Liver (tissue), 9 donors: ENCODE data around the gene ZNF473. TPM values are rescaled to one million over a fixed set of nuclear protein-coding genes. Genes with fewer than 3 reads are reported as not detected.
"Not testable (repeated sequence)": the region's sequence is repeated elsewhere in the genome, so short reads cannot be mapped to it uniquely, and the experiment has no call there.

Experiments
- DNase-seq: peaks from one replicate; pipeline ENCODE4 v3.0.0-alpha.2; 2017; ENCODE audit warnings: low spot score
- H3K27ac ChIP-seq, 2 donors: one replicate each; pipeline ENCODE4 v1.7.0; 2013; ENCODE audit warnings: inconsistent platforms in 2 of 2, low read length in 2 of 2, control low read depth in 1 of 2, low read depth in 1 of 2, mild to moderate bottlenecking in 1 of 2
- H3K27me3 ChIP-seq, 4 donors: one replicate each; pipeline versions ENCODE4 v1.6.1 to v1.7.0; 2013; ENCODE audit warnings: low read length in 3 of 4, inconsistent platforms in 1 of 4, mild to moderate bottlenecking in 1 of 4, moderate library complexity in 1 of 4; ENCODE audit not compliant: control insufficient read depth in 4 of 4, insufficient read depth in 4 of 4
- H3K36me3 ChIP-seq, 4 donors: one replicate each; pipeline versions ENCODE4 v1.6.1 to v1.7.0; 2013; ENCODE audit warnings: low read length in 3 of 4, mild to moderate bottlenecking in 3 of 4, low read depth in 1 of 4, moderate library complexity in 1 of 4; ENCODE audit not compliant: control insufficient read depth in 4 of 4, insufficient read depth in 3 of 4
- H3K4me1 ChIP-seq, 4 donors: one replicate each; pipeline versions ENCODE4 v1.6.1 to v1.7.0; 2013; ENCODE audit warnings: low read length in 3 of 4, mild to moderate bottlenecking in 3 of 4, moderate library complexity in 1 of 4; ENCODE audit not compliant: control insufficient read depth in 4 of 4, insufficient read depth in 4 of 4
- H3K4me3 ChIP-seq, 3 donors: one replicate each; pipeline versions ENCODE4 v1.6.1 to v1.7.0; 2013; ENCODE audit warnings: low read length in 3 of 3, control low read depth in 1 of 3, low read depth in 1 of 3, mild to moderate bottlenecking in 1 of 3
- H3K9ac ChIP-seq, 2 donors: one replicate each; pipeline ENCODE4 v1.7.0; 2013; ENCODE audit warnings: low read length in 2 of 2, mild to moderate bottlenecking in 2 of 2, moderate library complexity in 2 of 2, control low read depth in 1 of 2, low read depth in 1 of 2
- H3K9me3 ChIP-seq, 4 donors: one replicate each; pipeline versions ENCODE4 v1.6.1 to v1.7.0; 2013; ENCODE audit warnings: low read length in 3 of 4; ENCODE audit not compliant: control insufficient read depth in 4 of 4
- WGBS: extraction: QIAGEN DNeasy Blood & Tissue Kit; methylation state at CpG from one replicate; pipeline ENCODE4 v1.1.7; 2013; 5-methylcytosine and 5-hydroxymethylcytosine counted together
- polyA plus RNA-seq, 2 donors: library from polyadenylated mRNA; stranded (reverse) in 1 of 2; unstranded in 1 of 2; fragments of 200-250 nt in 1 of 2; fragments of >200 nt in 1 of 2; fragmentation: Nextera tagmentation in 1 of 2; extraction: Ambion mirVana in 1 of 2; gene quantifications; one replicate each; pipeline versions ENCODE4 v1.2.1 to v1.2.3, GENCODE V29; 2013 to 2015
- total RNA-seq, 2 donors: library from RNA; depleted of rRNA; stranded (reverse); fragments of >200 nt; gene quantifications; one replicate each; pipeline ENCODE4 v1.2.3, GENCODE V29; 2014
- donor health status: healthy.
- donor health status: healthy.
- donor health status: healthy.
- donor health status: healthy.
- donor health status: healthy.

The ZNF473 gene
- total and polyA plus RNA-seq, 4 donors = 0.92 to 4.0 (median 2.8) TPM

DNA sequence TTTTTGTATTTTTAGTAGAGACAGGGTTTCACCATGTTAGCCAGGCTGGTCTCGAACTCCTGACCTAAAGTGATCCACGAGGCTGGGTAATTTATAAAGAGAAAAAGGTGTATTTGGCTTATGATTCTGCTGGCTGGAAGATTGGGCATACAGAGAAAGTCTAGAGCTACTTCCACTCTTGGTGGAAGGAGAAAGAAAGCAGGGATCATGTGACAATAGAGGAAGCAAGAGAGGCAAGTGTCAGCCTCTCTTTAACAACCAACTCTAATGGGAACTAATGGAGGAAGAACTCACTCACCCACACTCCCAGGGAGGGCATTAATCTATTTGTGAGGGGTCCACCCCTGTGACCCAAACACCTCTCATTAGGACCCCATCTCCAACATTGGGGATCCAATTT, 58.6 kb downstream of the ZNF473 start:
- not testable (repeated sequence) for DNase-seq, H3K9me3 ChIP-seq, H3K36me3 ChIP-seq, H3K4me3 ChIP-seq, H3K27ac ChIP-seq, H3K9ac ChIP-seq, H3K27me3 ChIP-seq, H3K4me1 ChIP-seq
- WGBS = 77% methylated on average over 2 of the region's 2 CpGs

DNA sequence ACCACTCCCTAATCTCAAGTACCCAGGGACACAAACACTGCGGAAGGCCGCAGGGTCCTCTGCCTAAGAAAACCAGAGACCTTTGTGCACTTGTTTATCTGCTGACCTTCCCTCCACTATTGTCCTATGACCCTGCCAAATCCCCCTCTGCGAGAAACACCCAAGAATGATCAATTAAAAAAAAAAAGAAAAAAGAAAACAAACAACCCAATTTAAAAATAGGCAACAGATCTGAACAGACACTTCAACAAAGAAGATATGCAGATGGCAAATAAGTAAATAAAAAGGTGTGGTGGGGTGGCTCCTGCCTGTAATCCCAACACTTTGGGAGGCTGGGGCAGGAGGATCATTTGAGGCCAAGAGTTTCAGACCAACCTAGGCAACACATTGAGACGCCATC, 61.3 kb downstream of the ZNF473 start:
- not testable (repeated sequence) for H3K4me1 ChIP-seq, H3K36me3 ChIP-seq, H3K4me3 ChIP-seq, H3K27me3 ChIP-seq, DNase-seq, H3K27ac ChIP-seq, H3K9ac ChIP-seq, H3K9me3 ChIP-seq
- WGBS = 85% methylated on average over 4 of the region's 4 CpGs

DNA sequence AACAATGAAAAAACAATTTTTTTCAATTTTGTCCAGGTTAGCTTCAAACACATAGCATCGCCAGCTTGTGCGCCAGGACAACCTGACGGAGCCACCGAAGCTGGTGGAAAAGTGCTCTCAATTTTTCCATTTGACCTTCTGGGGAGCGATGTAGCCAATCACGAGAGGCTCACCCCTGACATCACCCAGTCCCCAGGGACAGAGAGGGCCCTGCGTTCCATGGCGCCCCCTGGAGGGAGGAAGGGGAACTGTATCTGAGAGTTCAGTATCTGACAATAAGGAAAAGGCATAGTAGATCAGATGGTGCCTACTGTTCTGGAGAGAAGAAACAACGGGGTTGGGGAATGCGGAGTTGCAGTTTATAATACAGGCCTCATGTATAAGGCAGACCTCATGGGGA, 64.9 kb downstream of the ZNF473 start:
- not testable (repeated sequence) for H3K9me3 ChIP-seq, H3K36me3 ChIP-seq, H3K9ac ChIP-seq, H3K4me1 ChIP-seq, H3K27ac ChIP-seq, DNase-seq, H3K27me3 ChIP-seq, H3K4me3 ChIP-seq
- 48% methylated on average over 10 of the region's 10 CpGs for WGBS

DNA sequence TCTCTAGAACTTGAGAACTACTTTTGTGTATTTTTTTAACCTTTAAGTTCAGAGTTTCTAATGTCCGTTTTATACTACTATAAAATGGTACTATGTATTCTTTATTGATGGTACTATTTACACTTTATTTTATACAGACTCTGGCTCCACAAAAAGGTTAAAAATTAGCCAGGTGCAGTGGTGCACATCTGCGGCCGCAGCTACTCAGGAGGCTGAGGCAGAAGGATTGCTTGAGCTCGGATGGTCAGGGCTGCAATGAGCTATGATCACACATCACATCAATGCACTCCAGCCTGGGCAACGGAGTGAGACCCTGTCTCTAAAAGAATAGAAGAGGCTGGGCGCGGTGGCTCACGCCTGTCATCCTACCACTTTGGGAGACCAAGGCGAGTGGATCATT, 66.0 kb downstream of the ZNF473 start:
- H3K4me3 ChIP-seq, H3K4me1 ChIP-seq, H3K36me3 ChIP-seq, H3K27me3 ChIP-seq, H3K27ac ChIP-seq, H3K9ac ChIP-seq, H3K9me3 ChIP-seq, DNase-seq: not testable (repeated sequence)
- 73% methylated on average over 3 of the region's 9 CpGs for WGBS

DNA sequence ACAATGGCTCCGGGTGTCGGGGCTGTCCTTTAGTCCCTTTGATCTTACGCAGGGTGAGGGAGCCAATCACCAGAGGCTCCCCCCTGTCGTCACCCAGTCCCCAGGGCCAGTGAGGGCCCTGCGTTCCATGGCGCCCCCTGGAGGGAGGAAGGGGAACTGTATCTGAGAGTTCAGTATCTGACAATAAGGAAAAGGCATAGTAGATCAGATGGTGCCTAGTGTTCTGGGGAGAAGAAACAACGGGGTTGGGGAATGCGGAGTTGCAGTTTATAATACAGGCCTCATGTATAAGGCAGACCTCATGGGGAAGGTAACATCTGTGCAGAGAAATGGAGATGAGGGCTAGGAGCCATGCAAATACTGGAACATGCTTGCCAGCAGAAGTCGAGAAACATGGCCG, 66.8 kb downstream of the ZNF473 start:
- H3K27ac ChIP-seq, H3K9ac ChIP-seq, H3K36me3 ChIP-seq, H3K9me3 ChIP-seq, H3K4me1 ChIP-seq, H3K27me3 ChIP-seq, H3K4me3 ChIP-seq, DNase-seq: not testable (repeated sequence)
- no CpG with 5 or more reads among the region's 10 CpGs for WGBS

DNA sequence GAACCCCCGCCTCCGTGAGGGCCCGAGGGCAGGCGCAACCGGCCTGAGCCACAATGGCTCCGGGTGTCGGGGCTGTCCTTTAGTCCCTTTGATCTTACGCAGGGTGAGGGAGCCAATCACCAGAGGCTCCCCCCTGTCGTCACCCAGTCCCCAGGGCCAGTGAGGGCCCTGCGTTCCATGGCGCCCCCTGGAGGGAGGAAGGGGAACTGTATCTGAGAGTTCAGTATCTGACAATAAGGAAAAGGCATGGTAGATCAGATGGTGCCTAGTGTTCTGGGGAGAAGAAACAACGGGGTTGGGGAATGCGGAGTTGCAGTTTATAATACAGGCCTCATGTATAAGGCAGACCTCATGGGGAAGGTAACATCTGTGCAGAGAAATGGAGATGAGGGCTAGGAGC, 72.1 kb downstream of the ZNF473 start:
- not testable (repeated sequence) for H3K9me3 ChIP-seq, DNase-seq, H3K4me1 ChIP-seq, H3K4me3 ChIP-seq, H3K27ac ChIP-seq, H3K36me3 ChIP-seq, H3K27me3 ChIP-seq, H3K9ac ChIP-seq
- no CpG with 5 or more reads among the region's 13 CpGs for WGBS

DNA sequence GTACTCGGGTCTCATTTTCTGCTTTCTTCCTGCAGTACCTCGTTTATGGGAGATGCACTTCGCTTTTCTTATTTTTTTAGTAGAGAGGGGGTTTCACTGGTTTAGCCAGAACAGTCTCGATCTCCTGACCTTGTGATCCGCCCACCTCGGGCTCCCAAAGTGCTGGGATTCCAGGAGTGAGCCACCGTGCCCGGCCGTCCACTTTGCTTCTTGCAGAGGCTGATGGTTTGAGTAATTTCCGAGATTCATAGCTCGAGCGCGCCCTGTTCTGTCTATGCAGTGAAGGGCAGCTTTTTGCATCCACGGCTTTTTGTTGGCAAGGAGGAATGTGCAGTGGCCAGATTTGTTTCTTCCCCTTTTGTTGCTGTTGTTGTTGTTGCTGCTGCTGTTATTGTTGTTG, 73.1 kb downstream of the ZNF473 start:
- not testable (repeated sequence) for H3K27me3 ChIP-seq, DNase-seq, H3K4me3 ChIP-seq, H3K27ac ChIP-seq, H3K9me3 ChIP-seq, H3K9ac ChIP-seq, H3K4me1 ChIP-seq, H3K36me3 ChIP-seq
- WGBS = 80% methylated on average over 12 of the region's 14 CpGs

DNA sequence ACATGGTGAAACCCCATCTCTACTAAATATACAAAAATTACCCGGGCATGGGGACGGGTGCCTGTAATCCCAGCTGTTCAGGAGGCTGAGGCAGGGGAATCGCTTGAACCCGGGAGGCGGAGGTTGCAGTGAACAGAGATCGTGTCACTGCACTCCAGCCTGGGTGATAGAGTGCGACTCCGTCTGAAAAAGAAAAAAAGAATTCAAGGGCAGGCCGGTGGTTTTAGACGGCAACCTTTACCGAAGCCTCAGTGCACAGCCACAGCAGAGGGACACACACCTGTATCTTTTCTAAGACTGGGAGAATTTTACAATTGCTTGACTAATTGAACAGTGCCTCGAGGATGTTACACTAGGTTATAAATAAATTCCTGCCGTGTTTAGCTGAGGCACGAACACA, 73.9 kb downstream of the ZNF473 start:
- not testable (repeated sequence) for H3K27ac ChIP-seq, H3K9ac ChIP-seq, H3K9me3 ChIP-seq, H3K4me3 ChIP-seq, H3K36me3 ChIP-seq, H3K27me3 ChIP-seq, H3K4me1 ChIP-seq, DNase-seq
- 82% methylated on average over 8 of the region's 14 CpGs for WGBS

DNA sequence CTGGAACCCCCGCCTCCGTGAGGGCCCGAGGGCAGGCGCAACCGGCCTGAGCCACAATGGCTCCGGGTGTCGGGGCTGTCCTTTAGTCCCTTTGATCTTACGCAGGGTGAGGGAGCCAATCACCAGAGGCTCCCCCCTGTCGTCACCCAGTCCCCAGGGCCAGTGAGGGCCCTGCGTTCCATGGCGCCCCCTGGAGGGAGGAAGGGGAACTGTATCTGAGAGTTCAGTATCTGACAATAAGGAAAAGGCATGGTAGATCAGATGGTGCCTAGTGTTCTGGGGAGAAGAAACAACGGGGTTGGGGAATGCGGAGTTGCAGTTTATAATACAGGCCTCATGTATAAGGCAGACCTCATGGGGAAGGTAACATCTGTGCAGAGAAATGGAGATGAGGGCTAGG, 75.1 kb downstream of the ZNF473 start:
- not testable (repeated sequence) for H3K9ac ChIP-seq, H3K27ac ChIP-seq, H3K27me3 ChIP-seq, H3K4me3 ChIP-seq, H3K4me1 ChIP-seq, H3K36me3 ChIP-seq, H3K9me3 ChIP-seq, DNase-seq
- no CpG with 5 or more reads among the region's 13 CpGs for WGBS
